Retinal pigment epithelial cell (primary cell): ENCODE data around the gene ARHGEF18.
"Not testable (repeated sequence)": the region's sequence is repeated elsewhere in the genome, so short reads cannot be mapped to it uniquely, and the experiment has no call there.

ENCODE experiments used
- DNase-seq: peaks from one replicate; pipeline ENCODE4 v3.0.0-alpha.2; 2010; ENCODE audit warnings: low read depth
- H3K4me3 ChIP-seq: 2 replicates; pipeline ENCODE4 v1.5.1; 2011; ENCODE audit warnings: mild to moderate bottlenecking, low read length, control low read depth, moderate library complexity
- TF ChIP-seq, protein P1 (sequence below): conservative IDR thresholded peaks from 2 replicates; pipeline ENCODE4 v1.5.1; 2011; ENCODE audit warnings: low read depth, low read length, control low read depth, inconsistent platforms

ARHGEF18 gene

DNA sequence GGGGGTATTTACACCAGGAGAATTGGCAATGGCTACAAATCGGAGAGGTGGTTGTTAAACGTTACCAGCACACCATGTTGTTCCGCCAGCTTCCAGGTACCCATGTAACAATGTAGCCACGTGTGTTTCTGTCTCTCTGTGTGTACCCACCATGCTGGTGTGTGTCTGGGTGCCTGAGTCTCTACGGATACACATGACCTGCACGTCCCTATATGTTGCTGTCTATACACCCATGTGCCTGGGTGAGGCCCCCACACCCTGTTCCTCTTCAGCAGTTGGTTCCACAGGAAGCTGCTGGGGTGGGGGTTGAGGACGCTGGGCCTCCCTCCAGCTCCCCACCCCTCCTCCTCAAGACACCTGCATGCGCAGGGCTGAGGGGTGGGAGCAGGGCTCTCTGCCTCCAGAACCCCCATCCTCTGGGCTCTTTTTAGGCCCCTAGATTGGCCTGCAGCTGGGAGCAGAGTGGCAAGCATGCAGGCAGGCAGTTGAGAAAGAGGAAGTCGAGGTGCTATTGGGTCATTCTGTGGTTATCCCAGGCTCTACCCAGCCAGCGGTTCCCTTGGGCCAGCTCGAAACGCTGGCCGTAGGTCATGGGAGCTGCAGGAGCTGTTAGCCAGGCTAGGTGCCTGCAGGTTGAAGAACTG lies at the start of gene ARHGEF18:
Gene ARHGEF18, plus strand, starts transcription at position 351 of the 644 bp plus-strand sequence. CDS start 13,954 bp downstream, outside the sequence.
- H3K4me3 ChIP-seq = no peak within 1 kb of the TSS
- DNase-seq = no peak
- TF ChIP-seq, protein P1, sequence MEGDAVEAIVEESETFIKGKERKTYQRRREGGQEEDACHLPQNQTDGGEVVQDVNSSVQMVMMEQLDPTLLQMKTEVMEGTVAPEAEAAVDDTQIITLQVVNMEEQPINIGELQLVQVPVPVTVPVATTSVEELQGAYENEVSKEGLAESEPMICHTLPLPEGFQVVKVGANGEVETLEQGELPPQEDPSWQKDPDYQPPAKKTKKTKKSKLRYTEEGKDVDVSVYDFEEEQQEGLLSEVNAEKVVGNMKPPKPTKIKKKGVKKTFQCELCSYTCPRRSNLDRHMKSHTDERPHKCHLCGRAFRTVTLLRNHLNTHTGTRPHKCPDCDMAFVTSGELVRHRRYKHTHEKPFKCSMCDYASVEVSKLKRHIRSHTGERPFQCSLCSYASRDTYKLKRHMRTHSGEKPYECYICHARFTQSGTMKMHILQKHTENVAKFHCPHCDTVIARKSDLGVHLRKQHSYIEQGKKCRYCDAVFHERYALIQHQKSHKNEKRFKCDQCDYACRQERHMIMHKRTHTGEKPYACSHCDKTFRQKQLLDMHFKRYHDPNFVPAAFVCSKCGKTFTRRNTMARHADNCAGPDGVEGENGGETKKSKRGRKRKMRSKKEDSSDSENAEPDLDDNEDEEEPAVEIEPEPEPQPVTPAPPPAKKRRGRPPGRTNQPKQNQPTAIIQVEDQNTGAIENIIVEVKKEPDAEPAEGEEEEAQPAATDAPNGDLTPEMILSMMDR = no peak

DNA sequence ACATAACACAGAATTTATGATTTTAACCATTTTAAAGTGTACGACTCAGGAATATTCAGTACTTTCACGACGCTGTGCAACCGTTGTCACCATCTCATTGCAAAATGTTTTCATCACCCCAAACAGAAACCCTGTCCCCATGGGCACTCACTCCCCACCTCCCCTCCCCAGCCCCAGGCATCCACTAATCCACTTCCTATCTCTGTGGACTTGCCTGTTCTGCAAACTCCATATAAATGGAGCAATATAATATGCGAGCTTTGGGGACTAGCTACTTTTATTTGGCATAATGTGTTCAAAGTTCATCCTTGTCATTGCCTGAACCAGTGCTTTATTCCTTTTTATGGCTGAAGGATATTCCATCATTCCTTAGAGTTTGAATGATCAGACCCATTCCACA lies 47.2 kb upstream of the ARHGEF18 start:
- H3K4me3 ChIP-seq = no peak overlapping the region
- DNase-seq = no peak
- TF ChIP-seq, protein P1 = no peak

DNA sequence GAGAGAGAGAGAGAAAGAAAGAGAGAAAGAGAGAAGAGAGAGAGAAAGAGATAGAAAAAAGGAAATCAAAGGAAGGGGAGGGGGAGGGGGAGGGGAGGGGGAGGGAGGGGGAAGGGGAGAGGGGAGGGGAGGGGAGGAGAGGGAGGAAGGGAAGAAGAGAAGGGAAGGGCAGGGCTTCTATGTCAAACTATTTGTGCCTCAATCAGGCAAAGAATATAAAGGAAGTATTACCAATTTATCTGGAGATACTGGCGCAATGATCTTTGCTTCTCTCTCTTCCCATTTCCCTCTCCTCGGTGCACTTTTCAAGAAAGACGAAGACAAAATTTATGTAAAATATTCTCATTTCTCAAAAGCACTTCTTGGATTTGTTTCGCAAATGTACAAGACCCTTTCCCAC lies 45.3 kb upstream of the ARHGEF18 start:
- no peak overlapping the region for H3K4me3 ChIP-seq
- TF ChIP-seq, protein P1 = no peak
- no peak for DNase-seq

DNA sequence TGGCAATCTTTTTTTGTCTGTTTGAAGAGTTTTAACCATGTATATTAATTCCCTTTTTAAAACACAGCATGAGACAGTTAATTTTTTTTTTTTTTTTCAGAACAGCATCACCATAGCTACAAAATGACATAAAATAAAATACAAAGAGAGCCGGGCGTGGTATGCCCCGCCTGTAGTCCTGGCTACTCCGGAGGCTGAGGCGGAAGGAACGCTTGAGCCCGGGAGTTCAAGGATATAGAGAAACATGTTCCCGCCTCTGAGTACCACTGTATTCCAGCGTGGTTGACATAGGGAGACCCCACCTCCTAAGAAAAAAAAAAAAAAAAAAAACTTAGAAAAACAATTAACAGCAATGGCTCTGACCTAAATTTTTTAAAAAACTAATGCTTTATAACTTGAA lies 44.5 kb upstream of the ARHGEF18 start:
- TF ChIP-seq, protein P1 = no peak
- no peak overlapping the region for H3K4me3 ChIP-seq
- DNase-seq = no peak

DNA sequence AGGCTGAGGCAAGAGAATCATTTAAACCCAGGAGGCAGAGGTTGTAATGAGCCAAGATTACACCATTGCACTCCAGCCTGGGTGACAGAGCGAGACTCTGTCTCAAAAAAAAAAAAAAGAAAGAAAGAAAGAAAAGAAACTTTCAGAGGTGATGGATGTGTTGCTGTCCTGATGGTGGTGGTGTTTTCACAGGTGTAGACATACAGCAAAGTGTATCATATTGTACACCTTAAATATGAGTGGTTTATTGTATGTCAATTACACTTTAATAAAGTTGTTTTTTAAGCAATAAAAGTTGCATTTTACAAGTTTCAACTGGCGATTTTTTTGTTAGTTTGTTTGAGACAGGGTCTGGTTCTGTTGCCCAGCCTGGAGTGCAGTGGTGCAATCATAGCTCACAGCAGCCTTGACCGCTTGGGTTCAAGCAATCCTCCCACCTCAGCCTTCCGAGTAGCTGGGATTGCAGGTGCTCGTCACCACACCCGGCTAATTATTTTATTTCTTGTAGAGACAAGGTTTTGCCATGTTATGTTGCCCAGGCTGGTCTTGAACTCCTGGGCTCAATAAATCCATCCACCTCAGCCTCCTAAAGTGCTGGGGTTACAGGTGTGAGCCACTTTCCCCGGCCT lies 41.0 kb upstream of the ARHGEF18 start:
- no peak overlapping the region for H3K4me3 ChIP-seq
- no peak for DNase-seq
- TF ChIP-seq, protein P1 = no peak

DNA sequence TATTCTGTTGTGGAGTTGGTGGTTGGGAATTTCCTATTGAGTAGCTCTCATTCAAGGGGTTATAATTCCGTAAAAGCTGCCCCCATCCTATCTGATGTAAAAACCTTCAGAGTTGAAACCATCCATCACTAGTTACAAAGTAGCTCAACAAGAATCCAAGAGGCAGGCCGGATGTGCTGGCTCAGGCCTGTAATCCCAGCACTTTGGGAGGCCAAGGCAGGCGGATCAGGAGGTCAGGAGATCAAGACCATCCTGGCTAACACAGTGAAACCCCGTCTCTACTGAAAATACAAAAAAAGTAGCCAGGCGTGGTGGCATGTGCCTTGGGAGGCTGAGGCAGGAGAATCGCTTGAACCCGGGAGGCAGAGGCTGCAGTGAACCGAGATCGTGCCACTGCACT lies 40.4 kb upstream of the ARHGEF18 start:
- not testable (repeated sequence) for H3K4me3 ChIP-seq, DNase-seq

DNA sequence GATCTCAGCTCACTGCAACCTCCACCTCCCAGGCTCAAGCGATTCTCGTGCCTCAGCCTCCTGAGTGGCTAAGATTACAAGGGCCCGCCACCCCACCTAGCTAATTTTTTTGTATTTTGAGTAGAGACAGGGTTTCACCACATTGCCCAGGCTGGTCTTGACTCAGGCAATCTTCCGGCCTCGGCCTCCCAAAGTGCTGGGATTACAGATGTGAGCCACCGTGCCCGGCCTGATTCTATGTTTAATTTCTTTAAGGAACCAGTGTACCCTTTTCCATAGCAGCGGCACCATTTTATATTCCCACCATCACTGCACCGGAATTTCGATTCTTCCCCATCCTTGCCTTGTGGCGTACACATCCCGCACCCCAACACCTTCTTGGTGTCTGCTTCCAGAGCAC lies 36.8 kb upstream of the ARHGEF18 start:
- H3K4me3 ChIP-seq = no peak overlapping the region
- TF ChIP-seq, protein P1 = no peak
- DNase-seq = no peak
